Heart left ventricle (tissue), 16 donors: Measurements from ENCODE around the gene WHRN. TPM values are rescaled to one million over a fixed set of nuclear protein-coding genes. Genes with fewer than 3 reads are reported as not detected.

ENCODE experiments used
- ATAC-seq, 4 donors: fragments of 200-7000 bp; cut with Tn5 transposase; one replicate each; pipeline ENCODE4 v1.9.1; 2020 to 2022; ENCODE audit warnings: moderate library complexity in 4 of 4, mild to moderate bottlenecking in 3 of 4, moderate number of reproducible peaks in 1 of 4
- DNase-seq, 5 donors: peaks; one replicate each; pipeline ENCODE4 v3.0.0-alpha.2; 2020
- H3K27ac ChIP-seq, 12 donors: fragments of 200-600 bp; sonication (generic) in 4 of 12; one replicate each; pipeline versions ENCODE4 v1.5.0 to v1.8.0; 2016 to 2022; ENCODE audit warnings: mild to moderate bottlenecking in 2 of 12
- H3K27me3 ChIP-seq, 9 donors: fragments of 200-600 bp; sonication (generic) in 2 of 9; one replicate each; pipeline versions ENCODE4 v1.5.1 to v1.8.0; 2016 to 2022; ENCODE audit warnings: mild to moderate bottlenecking in 3 of 9
- H3K36me3 ChIP-seq, 9 donors: fragments of 200-600 bp; sonication (generic) in 2 of 9; one replicate each; pipeline versions ENCODE4 v1.5.0 to v1.8.0; 2018 to 2022; ENCODE audit warnings: mild to moderate bottlenecking in 2 of 9
- H3K4me1 ChIP-seq, 12 donors: fragments of 200-600 bp; sonication (generic) in 4 of 12; one replicate each; pipeline versions ENCODE4 v1.5.0 to v1.8.0; 2016 to 2022; ENCODE audit warnings: mild to moderate bottlenecking in 3 of 12
- H3K4me3 ChIP-seq, 12 donors: fragments of 200-600 bp; sonication (generic) in 4 of 12; one replicate each; pipeline versions ENCODE4 v1.5.0 to v1.8.0; 2017 to 2022; ENCODE audit warnings: mild to moderate bottlenecking in 9 of 12, moderate library complexity in 4 of 12
- H3K9me3 ChIP-seq, 12 donors: fragments of 200-600 bp; sonication (generic) in 4 of 12; one replicate each; pipeline versions ENCODE4 v1.5.0 to v1.8.0; 2016 to 2022; ENCODE audit warnings: mild to moderate bottlenecking in 1 of 12
- CTCF ChIP-seq, 12 donors: fragments of 200-600 bp; sonication (generic) in 4 of 12; IDR thresholded peaks; one replicate each; pipeline versions ENCODE4 v1.5.0 to v1.8.0; 2018 to 2022; ENCODE audit warnings: antibody characterized with exemption in 12 of 12, mild to moderate bottlenecking in 5 of 12
- POLR2A ChIP-seq, 2 donors: fragments of 450-650 bp; IDR thresholded peaks; one replicate each; pipeline ENCODE4 v1.6.1; 2017; ENCODE audit warnings: antibody characterized with exemption in 2 of 2, mild to moderate bottlenecking in 2 of 2, moderate library complexity in 2 of 2
- WGBS, 4 donors: extraction: QIAGEN DNeasy Blood & Tissue Kit in 2 of 4; methylation state at CpG; one replicate each; pipeline versions ENCODE4 v1.1.5 to v1.1.7; 2013 to 2018; 5-methylcytosine and 5-hydroxymethylcytosine counted together
- intact Hi-C, 10 donors: fragments of 100-400 bp; cut with DNase I; formaldehyde crosslinking; loops; one replicate each; pipeline versions ENCODE4 v1.11.1 to v1.14.2; 2022
- polyA plus RNA-seq, 2 donors: library from polyadenylated mRNA; stranded (reverse); fragments of 200-250 nt; gene quantifications; one replicate each; pipeline ENCODE4 v1.2.3, GENCODE V29; 2013
- total RNA-seq, 9 donors: library from RNA; depleted of rRNA in 2 of 9; stranded (reverse); fragments of >200 nt in 2 of 9; fragmentation: NEBNext Ultra II Directional in 3 of 9; extraction: Animal tissue kit (Norgen Biotek cat#: 25700) in 3 of 9; gene quantifications; one replicate each; pipeline versions ENCODE4 v1.1.0 to v1.2.4, GENCODE V29; 2016 to 2023
- donor health status: ischemic (EF 13 %, LVEDD 7.1; RV severe dilation, severe dysfunction).
- donor health status: healthy with polysubstance abuse.
- donor health status: DM: no; HTN: yes; CAD: no.
- donor health status: DM: no; HTN: no; CAD: no.
- donor health status: ischemic (EF 25% LVEDD 6.9; RV normal size, moderate dysfunction).
- donor health status: ischemic (EF 25% LVEDD 5.7; RV mildly dilated, moderate dysfunction).
- donor health status: healthy.
- donor health status: DM: yes; HTN: yes; CAD: no.
- donor health status: ischemic (EF 35%, LVEDD 5.7; RV mildly dilated, moderate dysfunction).
- donor health status: nonischemic (EF 11% LVEDD 7.7; RV severe dilation, severe dysfunction).
- donor health status: DM: yes; HTN: yes; CAD: no.
- donor health status: PGD.
- donor health status: ischemic (EF 29% LVEDD 5.4; RV normal size, mild dysfunction).
- donor health status: nonischemic (EF 23%, LVEDD 6.1; RV moderate dilation, normal function).

The WHRN gene
- total and polyA plus RNA-seq, 11 donors, result 0.12 to 1.4 (median 0.56) TPM

GRCh38 chr9:114551750-114552685 is 46.7 kb upstream of the WHRN start:
- intact Hi-C loops, result no loop called here
- Histone ChIP-seq H3K27ac (no peak overlapping the region), H3K9me3 (peaks cover 0 to 4% (median 0%) of the 10 kb centered on the region in 12 donors), H3K4me3 (no peak overlapping the region), H3K36me3 (no peaks in the 10 kb centered on the region), H3K27me3 (peaks cover 0 to 13% (median 0%) of the 10 kb centered on the region in 9 donors), H3K4me1 (peaks cover 0 to 8% (median 0%) of the 10 kb centered on the region in 12 donors)
- DNase-seq (peak in 4 of 5 donors; percentile 55 to 78 (median 60)), ATAC-seq (peak in 3 of 4 donors; percentile 58 to 99 (median 95))
- WGBS, 4 donors, result 58 to 68% (median 62%) methylated on average over 6 of the region's 6 CpGs
- TF ChIP-seq POLR2A (IDR thresholded peaks at IDR 0.05), result no peak

DNA sequence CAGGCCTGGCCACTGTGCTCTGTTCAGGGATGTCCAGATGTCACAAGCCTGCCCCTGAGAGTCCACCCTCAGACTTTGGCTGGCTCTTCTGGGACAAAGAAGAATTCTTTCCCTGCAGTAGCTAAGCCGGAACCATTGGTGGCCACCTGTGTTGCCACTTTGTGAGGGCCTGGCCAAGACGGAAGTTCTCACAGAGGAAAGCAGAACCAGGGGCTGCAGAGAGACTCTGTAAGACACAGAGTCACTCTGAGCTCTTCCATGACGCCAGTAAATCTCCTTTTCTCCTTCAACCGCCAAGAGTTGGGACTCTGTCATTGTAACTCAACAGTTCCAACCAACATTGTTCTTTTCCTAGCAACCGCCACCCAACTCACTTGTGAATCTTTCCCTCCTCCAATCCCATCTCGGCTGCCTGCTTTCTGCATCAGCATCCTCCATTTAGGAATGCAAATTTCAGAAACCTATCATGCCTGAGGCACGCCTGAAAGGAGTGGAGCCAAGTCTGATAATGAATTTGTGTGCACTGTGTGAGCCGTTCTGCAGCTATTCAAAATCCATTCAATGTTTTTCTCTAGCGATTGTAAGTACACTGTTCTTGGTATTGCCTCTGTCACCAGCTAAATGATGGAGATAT is 44.5 kb upstream of the WHRN start:
- DNase-seq (no peak), ATAC-seq (no peak)
- no peak overlapping the region for H3K27ac ChIP-seq
- H3K4me3 ChIP-seq, result no peak overlapping the region
- H3K9me3 ChIP-seq, result peaks cover 0 to 2% (median 0%) of the 10 kb centered on the region in 12 donors
- WGBS, 4 donors, result 65 to 74% (median 68%) methylated on average over 8 to 9 of the region's 9 CpGs
- peaks cover 0 to 17% (median 2%) of the 10 kb centered on the region in 9 donors for H3K27me3 ChIP-seq
- no peaks in the 10 kb centered on the region for H3K36me3 ChIP-seq
- TF ChIP-seq POLR2A (IDR thresholded peaks at IDR 0.05) (no peak), CTCF (IDR thresholded peaks at IDR 0.05) (no peak)
- intact Hi-C loops, result no loop called here
- no peaks in the 10 kb centered on the region for H3K4me1 ChIP-seq

DNA sequence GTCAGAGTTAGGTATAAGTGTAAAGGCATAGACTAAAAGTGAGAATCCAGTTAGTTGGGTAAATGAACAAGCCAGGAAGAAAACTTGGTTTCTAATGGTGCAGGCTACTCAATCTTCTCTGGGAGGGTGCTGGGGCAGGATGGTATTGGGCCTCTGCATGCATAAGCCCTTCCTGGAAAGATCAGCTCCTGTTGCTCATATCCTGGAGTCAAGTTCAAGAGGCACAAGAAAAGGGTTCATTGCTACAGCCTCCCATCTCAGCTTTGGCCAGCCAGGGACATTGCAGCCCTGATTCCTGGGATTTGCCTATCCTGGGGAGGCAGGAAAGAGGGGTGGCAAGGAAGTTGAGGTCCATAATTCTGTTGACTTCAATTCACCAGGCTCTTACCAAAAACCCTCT is 41.6 kb upstream of the WHRN start:
- H3K27ac ChIP-seq, result no peak overlapping the region
- no peaks in the 10 kb centered on the region for H3K36me3 ChIP-seq
- peaks cover 0 to 18% (median 2%) of the 10 kb centered on the region in 9 donors for H3K27me3 ChIP-seq
- TF ChIP-seq CTCF (IDR thresholded peaks at IDR 0.05) (no peak), POLR2A (IDR thresholded peaks at IDR 0.05) (no peak)
- H3K9me3 ChIP-seq, result peaks cover 0 to 2% (median 0%) of the 10 kb centered on the region in 12 donors
- H3K4me1 ChIP-seq, result no peaks in the 10 kb centered on the region
- no peak overlapping the region for H3K4me3 ChIP-seq
- intact Hi-C loops, result no loop called here
- ATAC-seq, result no peak
- no peak for DNase-seq

- TF ChIP-seq POLR2A (IDR thresholded peaks at IDR 0.05), result no peak
- no peak for TF ChIP-seq CTCF (IDR thresholded peaks at IDR 0.05)
- intact Hi-C loops, result no loop called here
- no peak overlapping the region for H3K27ac ChIP-seq
- no peak for DNase-seq
- peaks cover 0 to 18% (median 2%) of the 10 kb centered on the region in 9 donors for H3K27me3 ChIP-seq
- H3K4me1 ChIP-seq, result no peaks in the 10 kb centered on the region
- no peak for ATAC-seq
- 75 to 82% (median 80%) methylated on average over 5 of the region's 5 CpGs for WGBS, 4 donors
- no peak overlapping the region for H3K4me3 ChIP-seq
- H3K9me3 ChIP-seq, result peaks cover 0 to 2% (median 0%) of the 10 kb centered on the region in 12 donors
- H3K36me3 ChIP-seq, result no peaks in the 10 kb centered on the region
These were observed 39.8 kb upstream of the WHRN start for GRCh38 chr9:114545055-114545454.
